ENCODE measurements around the gene HEG1.
"Not testable (repeated sequence)": the region's sequence is repeated elsewhere in the genome, so short reads cannot be mapped to it uniquely, and the experiment has no call there.

The HEG1 gene

DNA sequence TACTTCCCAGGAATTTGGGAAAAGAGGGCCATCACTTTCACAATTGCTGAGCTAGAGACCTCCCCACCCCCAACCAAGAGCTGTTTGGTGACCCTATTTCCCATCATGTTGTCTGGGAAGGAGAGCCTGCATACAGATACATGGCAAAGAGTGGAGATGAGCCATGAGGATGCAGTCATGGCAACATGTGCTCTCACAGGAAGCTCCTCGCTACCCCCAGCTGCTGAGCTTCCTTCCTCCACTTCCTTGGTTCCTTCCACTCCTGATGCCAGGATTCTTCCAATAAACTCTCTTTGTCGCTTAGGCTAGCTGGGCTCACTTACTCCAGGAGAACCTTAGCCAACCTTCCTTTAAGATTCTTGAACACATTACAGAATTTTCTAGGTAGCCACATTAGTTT is 72.9 kb downstream of the HEG1 start:
- no peak for DNase-seq

DNA sequence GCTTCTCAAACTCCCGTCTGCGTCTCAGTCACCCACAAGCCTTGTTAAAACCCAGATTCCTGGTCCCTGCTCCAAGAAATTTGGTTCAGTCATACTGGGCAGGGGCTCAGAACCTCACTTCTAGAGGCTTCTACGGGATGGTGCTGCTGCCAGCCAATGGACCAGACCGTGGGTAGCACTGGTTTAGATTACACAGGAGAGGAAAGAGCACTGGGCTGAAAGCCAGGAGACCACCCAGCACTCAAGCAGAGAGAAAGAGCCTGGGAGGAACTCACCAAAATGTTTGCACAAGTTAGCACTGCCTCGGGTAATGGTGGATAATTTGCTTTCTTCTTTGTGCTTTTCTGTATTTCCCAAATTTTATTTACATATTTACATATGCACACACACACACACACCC is 74.3 kb downstream of the HEG1 start:
- no peak for DNase-seq

- DNase-seq: no peak
Measured at GRCh38 chr3:124978627-124979026, 77.2 kb downstream of the HEG1 start.

- no peak for DNase-seq
Measured at GRCh38 chr3:124976383-124976782, 79.4 kb downstream of the HEG1 start.

GRCh38 chr3:124974691-124975090 is 81.1 kb downstream of the HEG1 start:
- DNase-seq: no peak

GRCh38 chr3:124973290-124973689 is 82.5 kb downstream of the HEG1 start:
- DNase-seq: no peak

GRCh38 chr3:124972457-124972856 is 83.3 kb downstream of the HEG1 start:
- no peak for DNase-seq

DNA sequence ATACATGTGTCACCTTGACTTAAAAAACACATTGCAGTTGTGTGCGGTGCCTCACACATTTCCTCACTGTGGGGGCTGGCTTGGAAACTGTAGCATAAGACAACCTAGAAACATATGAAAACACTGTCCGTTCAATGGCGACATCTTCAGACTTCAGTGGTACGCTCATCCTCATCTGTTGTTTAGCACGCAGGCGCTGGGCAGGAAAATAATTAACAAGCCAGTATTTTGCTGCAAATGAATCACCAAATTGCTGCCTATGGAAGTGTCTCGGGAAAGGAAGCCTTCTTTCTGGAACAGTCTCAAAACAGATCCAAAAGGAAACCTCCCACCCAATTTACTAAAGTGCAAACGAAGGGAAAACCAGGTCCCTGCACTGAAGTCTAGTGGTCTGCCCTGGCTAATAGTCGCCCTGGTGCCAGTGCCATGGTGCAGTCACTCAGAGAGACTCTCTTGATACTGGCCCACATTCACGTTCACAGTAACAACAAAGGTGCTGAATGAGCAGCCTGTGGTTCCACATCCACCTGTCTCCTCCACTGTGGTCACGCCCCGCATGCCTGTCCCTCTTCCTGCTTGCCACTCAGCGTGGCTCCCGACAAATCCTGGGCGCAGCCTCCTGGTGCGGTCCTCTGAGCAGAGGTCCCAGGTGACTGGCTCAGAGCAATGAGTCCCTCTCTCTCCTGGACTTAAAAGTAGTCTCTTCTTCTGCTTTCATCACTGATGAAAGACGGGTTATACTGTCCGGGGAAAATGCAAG is 85.7 kb downstream of the HEG1 start:
- DNase-seq: no peak

DNA sequence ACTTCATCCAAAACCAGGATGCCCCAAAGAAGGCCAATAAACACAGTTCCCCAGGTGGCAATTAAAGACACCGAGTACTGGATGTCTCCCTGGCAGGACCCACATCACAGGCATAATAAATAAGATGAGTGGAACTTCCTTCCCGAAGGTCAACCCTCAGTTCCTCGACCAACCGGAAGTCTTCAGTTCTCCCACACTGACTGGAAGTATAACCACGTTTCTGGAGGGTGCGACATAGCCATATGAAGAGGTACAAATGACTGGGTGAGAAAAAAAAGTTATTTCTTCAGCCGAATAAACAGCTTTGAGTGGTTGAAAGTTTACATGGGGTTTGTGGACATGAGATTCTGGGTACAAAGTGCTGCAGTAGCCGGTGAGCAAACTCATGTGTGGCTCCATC is 86.6 kb downstream of the HEG1 start:
- DNase-seq: no peak

- DNase-seq: no peak
Measured at GRCh38 chr3:124967964-124968363, 87.8 kb downstream of the HEG1 start.

- DNase-seq: peak; percentile 21
Measured at GRCh38 chr3:124966521-124967445, 89.0 kb downstream of the HEG1 start.

DNA sequence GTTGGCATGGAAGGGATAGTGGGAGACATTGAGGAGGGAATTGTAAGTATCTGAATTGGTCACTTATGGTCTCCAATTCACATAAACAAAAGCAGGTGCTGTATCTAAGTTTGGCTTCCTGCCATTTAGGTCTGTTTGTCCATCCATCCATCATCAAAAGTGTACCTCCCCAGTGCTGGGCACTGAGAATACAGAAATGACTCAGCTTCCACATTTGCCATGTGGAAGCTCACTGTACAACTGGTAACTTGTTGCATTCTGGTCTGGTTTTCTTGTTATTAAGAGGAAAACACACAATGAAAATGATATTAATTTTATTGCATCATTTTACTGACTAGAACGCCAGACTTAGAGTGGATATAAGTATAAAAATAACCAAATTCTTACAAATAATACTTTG is 90.4 kb downstream of the HEG1 start:
- no peak for DNase-seq

DNA sequence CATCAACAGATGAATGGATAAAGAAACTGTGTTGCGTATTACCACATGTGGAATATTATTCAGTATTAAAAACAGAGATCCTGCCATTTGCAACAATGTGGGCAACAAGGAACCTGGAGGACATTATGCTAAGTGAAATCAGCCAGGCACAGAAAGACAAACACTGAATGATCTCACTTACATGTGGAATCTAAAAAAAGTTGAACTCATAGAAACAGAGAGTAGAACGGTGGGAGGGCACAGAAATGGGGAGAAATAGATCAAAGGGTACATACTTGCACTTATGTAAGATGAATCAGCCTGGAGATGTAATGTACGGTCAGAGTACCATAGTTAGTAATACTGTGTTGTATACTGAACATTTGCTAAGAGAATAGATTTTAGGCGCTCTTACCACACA is 91.4 kb downstream of the HEG1 start:
- DNase-seq: peak; percentile 47

- DNase-seq: no peak
Measured at GRCh38 chr3:124963755-124964154, 92.0 kb downstream of the HEG1 start.

DNA sequence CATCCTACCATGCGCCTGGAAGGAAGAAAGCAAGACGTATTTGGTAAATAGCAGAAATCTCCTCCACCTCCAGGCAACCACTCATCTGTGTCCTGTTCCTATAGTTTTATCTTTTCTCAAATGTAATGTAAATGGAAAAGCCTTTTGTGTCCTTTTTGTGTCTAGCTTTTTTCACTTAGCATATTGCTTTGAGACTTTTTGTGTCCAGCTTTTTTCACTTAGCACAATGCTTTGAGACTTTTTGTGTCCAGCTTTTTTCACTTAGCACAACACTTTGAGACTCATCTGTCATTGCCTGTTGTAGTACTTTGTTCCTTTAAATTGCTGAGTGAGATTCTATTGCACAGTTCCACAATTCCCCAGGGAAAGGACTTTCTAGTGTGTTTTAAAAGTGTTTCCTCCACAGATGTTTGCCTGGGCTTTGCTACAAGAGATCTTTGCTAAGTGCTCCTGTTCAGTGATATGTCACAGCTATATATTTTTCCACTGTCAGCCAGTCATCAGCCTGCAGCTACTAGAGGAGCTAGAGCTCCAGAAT is 93.3 kb downstream of the HEG1 start:
- peak; percentile 36 for DNase-seq

DNA sequence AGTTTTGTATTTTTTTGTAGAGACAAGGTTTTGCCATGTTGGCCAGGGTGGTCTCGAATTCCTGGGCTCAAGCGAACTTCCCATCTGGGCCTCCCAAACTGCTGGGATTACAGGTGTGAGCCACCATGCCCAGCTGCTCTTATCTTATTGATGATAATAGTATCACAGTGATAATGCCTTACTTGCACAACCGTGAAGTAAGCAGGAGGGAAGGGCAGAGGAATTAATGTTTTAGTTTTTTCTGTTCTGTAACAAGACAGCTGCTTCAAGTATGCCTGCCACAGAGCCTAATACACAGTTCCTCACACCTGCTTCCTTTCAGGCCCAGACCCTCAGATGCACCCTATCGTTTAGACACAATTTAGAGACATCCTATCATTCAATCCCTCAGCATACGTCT is 95.1 kb downstream of the HEG1 start:
- DNase-seq: no peak

DNA sequence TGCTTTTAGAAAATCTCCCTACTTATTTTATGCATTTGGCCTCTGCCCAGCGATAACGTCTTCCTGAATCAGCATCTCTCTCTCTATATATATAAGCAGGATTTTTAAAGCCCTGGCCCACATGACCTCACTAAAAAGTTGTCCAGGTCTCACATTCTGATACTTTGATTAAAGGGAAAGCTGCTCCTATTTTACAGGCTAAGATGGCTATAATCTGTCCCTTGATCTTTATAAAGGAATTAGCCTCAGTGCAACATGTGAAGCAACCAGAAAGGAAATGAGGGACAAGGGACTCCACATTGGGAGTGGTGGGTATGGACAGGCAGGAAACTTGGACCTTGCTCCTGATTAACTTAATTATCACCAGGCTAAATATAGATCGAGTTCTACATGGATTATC is 95.7 kb downstream of the HEG1 start:
- no peak for DNase-seq

DNA sequence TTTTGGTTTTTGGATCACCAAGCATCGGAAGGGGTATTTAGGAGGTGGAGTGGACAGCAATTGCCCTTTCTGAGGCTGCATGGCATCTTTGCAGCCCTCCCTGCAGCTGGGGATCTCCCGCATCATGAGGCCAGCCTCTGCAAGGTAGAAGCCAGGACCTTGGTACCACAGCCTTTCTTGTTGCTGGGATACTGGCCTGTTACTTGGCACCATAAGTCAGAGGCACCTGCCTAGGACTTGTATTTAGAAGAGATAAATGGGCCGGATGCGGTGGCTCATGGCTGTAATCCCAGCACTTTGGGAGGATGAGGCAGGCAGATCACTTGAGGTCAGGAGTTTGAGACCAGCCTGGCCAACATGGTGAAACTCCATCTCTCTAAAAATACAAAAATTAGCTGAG is 97.8 kb downstream of the HEG1 start:
- DNase-seq: not testable (repeated sequence)

DNA sequence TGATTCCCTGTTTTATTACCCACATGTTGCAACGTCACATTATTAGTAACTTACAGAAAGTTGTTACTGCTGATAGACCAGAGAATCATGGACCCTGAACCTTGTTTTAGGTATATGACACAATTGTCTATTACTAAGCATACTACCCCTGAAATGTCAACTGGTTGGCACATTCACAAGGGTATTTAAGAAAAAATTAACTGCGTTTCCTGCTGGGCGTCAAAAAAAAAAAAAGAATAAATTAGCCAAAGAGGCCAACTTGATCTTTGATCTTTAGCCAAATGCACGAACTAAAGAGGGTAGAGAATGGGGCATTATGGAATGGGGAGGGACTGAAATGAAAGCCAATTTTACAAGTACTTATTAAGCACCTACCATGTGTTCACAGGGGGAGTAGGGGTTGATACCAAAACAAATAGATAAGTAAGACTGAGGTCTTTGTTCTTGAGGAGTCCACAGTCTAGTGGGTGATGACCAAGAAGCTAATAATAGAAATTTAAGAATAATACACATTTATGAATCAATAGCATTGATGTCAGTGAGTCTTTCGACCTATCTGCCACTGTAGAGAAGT is 103.4 kb downstream of the HEG1 start:
- no peak for DNase-seq

- DNase-seq: peak; percentile 20
Measured at GRCh38 chr3:124951511-124952281, 104.1 kb downstream of the HEG1 start.

DNA sequence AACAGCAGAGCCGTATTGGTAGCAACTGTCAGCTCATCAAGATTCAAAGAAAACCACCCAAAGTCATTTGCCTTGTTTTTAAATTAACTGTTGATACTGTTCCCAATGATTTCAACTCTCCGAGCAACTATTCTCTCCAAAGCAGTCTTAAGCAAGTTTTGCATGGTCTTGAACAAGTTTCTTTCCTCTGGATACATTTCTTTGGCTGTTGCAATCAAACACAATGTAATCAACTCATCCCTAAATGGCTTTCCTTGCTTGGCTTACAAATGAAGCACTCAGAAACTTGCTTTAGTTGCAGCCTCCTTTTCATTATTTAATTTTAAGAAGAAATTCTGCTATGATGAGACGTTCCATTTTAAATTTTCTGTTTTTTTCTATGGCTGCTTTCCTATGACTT is 105.8 kb downstream of the HEG1 start:
- no peak for DNase-seq

DNA sequence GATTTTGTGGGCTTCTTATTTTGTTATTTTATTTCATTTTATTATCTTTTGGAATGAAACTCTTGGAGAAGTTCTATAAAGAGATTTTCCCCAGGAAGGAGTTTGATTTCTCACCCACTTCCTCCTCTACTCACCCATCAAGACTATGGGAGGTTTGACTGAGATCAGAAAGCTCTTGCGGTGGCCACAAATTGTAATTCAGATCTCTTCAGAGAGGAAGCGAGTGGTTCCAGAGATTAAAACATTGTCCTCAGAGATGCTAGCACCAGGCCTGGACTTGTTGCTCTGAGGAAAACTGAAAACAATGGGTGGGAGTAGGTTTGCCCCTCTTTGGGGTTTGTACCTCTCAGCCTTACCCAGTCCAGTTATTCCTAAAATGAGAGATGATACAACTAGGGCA is 113.2 kb downstream of the HEG1 start:
- DNase-seq: no peak
